Loucy (cell line): ENCODE measurements around the gene ACVR1.

Experiments used
- EZH2phosphoT487 ChIP-seq: fragments of 200-600 bp; IDR thresholded peaks from 2 replicates; pipeline ENCODE4 v1.6.1; 2018; ENCODE audit warnings: antibody characterized with exemption, mild to moderate bottlenecking, moderate library complexity, borderline replicate concordance
- TF ChIP-seq, protein P1 (sequence below): fragments of 200-600 bp; sonication (generic); conservative IDR thresholded peaks from 2 replicates; pipeline ENCODE4 v1.5.1; 2014; ENCODE audit warnings: mild to moderate bottlenecking, antibody characterized with exemption, low read length

DNA sequence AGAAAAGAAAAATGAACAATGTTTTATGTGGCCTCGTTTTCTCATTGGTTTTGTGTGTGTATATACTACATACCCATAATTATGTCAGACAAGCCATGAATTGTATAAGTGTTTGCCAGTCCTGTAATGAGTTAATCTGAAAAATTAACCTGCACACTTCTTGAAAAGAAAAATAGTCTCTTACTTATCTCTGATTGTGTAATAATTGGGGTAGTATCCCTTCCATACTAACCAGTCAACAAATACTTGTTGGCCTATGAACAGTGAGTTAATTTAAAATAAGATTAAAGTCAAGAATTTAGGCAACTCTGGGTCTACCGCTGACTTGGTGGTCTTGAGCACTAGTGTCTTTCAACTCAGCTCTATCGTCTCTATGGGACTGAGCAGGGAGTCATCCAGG lies 48.8 kb downstream of the ACVR1 start:
- TF ChIP-seq, protein P1, sequence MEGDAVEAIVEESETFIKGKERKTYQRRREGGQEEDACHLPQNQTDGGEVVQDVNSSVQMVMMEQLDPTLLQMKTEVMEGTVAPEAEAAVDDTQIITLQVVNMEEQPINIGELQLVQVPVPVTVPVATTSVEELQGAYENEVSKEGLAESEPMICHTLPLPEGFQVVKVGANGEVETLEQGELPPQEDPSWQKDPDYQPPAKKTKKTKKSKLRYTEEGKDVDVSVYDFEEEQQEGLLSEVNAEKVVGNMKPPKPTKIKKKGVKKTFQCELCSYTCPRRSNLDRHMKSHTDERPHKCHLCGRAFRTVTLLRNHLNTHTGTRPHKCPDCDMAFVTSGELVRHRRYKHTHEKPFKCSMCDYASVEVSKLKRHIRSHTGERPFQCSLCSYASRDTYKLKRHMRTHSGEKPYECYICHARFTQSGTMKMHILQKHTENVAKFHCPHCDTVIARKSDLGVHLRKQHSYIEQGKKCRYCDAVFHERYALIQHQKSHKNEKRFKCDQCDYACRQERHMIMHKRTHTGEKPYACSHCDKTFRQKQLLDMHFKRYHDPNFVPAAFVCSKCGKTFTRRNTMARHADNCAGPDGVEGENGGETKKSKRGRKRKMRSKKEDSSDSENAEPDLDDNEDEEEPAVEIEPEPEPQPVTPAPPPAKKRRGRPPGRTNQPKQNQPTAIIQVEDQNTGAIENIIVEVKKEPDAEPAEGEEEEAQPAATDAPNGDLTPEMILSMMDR, result no peak
- no peak for TF ChIP-seq EZH2phosphoT487
